HG03457 (cell line): Measurements from ENCODE around the gene IFNA6.
"Not testable (repeated sequence)": the region's sequence is repeated elsewhere in the genome, so short reads cannot be mapped to it uniquely, and the experiment has no call there.

Experiments
- ATAC-seq: cut with Tn5 transposase; IDR thresholded peaks from one replicate; pipeline ENCODE4 v1.9.1; 2021; ENCODE audit warnings: moderate number of reproducible peaks; ENCODE audit not compliant: unreplicated experiment

IFNA6 gene

DNA sequence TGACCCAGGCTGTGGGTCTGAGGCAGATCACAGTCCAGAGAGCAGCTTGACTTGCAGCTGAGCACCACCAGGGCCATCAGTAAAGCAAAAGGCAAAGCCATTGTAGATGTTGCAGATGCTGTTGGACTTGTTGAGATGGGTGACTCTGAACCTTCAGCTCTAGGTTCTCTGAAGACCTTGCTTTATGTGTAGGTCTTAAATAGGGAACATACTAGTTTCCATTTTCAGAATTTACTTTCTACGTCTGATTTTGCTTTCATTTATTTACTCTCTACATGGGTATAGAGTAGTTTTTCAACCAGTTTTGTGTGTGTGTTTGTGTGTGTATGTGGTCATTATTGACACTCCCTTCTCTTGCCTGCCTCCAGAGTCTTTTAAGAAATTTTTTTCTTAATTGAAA is at the start of gene IFNA6:
Gene IFNA6, minus strand, starts transcription at position 101 of the 400 bp plus-strand sequence. Its CDS starts 0 bp downstream, at position 101.
- ATAC-seq: no peak

- no peak for ATAC-seq
Observed at GRCh38 chr9:21399956-21400355, 49.3 kb upstream of the IFNA6 start.

DNA sequence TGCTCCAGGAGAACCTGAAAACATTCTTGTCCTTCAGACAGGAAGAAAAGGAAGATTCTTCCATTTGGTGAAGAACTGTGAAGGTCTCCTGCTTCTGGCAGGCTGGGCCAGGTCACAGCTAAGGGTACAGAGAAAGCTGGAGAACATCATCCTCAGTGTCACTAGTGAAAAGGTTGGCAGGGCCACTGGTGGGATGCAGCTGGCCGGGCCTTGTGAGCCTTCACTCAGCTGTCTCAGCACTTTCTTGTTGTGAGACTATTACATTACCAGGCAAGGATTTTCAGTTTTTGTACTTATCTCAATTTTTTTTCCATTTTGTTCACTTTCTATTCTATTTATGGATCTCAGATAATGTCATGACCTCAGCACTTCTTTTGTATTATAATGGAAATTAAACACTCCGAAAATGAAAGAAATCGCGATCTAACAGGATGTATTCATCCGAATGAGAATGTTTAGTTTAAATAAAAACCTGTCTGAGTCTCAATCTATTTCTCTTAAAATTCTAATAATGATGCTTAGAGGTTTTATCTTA is 48.3 kb upstream of the IFNA6 start:
- ATAC-seq: no peak

DNA sequence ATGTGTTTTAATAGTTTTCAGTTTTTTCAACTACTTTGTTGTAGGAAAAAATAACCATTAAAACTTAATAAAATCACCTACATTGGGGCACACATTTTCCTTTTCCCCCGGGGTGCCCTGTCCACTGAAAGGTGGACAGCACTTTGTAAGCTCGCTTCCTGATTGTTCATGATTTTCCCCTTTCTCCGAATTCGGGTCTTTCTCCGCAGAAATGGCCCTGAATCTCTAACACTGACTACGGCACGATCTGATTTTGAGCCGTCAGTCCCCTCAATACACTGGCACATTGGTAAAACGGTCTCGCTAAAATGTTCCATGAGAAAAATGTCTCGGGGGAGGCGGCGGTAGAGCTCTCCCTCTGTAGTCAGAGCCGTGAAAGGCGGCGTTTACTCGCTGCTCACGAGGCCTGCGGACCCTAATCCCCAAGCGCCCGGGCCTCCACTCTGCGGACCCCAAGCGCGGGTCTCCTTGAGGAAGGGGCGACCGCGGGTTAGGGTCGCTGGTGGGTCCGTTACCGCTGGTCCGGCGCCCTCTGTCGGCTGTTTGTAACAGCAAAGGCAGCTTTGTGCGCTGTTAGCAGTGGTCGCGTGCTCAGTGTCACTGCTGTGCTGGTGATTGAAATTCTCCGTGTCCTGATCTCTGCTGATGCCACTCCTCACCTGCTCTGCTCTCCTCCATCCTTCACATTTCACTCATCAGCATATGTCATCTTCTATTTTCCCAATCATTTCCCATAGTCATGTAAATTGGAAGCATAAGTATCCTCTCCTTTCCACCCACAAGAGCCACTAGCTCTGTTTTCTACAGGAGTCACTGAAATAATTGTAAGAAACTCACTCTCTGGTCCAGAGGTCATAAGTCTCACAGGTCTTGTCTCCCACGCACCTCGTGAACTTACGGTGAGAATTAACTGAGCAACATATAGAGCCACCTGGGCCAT is 45.4 kb upstream of the IFNA6 start:
- ATAC-seq: no peak

DNA sequence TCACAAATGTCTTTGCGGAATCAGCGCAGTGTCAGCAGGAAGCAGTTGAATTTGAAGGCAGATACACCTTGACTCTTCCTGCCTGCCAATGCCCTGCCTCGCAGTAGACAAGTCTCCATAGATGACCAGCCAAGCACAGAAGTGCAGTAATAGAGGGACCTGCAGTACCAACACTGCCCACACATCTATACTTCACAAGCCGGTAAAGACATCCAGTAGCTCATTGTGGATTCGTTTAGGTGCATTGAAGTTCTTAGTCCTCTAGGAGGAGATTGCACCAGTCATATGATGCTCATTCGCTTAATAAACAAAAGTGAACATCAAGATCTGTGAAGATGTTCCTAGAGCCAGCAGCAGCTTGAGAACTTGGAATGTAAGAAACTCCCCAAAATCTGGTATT is 41.6 kb upstream of the IFNA6 start:
- ATAC-seq: peak; percentile 87

DNA sequence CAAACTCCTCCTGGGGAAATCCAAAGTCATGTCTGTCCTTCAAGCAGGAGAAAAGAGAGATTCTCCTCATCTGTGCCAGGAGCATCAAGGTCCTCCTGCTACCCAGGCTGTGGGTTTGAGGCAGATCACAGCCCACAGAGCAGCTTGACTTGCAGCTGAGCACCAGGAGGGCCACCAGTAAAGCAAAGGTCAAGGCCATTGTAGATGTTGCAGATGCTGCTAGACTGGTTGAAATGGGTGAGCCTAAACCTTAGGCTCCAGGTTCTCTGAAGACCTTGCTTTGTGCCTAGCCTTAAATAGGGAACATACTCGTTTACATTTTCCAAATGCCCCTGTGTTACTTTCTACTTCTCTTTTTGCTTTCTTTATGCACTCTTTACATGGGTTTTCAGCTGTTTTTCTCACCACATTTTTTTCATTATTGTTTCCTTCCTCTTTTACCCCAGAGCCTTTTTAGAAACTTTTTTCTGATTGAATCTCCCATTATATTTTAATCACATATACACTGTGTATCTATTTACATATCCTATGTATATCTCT is 34.5 kb upstream of the IFNA6 start, which contains the start of gene IFNA2:
Gene IFNA2, minus strand, starts transcription at position 268 of the 540 bp plus-strand sequence. Its CDS starts 69 bp downstream, at position 199.
- no peak for ATAC-seq

DNA sequence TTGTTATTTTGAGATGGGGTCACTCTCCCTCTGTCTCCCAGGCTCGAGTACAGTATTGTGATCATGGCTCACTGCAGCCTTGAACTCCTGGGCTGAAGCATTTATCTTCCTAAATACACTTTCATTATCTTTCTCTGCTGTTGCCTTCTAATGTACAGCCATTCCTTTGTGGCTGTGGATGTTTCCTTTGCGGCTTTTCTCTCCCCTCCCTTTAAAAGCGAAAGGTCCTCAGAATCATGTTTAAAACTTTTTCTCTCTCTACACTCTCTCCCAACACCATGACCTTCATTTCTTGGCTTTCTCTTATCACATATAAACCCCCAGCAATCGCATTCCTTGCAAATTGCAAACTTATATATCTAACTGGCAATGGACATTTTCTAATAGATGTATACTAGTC is 32.9 kb upstream of the IFNA6 start:
- no peak for ATAC-seq

DNA sequence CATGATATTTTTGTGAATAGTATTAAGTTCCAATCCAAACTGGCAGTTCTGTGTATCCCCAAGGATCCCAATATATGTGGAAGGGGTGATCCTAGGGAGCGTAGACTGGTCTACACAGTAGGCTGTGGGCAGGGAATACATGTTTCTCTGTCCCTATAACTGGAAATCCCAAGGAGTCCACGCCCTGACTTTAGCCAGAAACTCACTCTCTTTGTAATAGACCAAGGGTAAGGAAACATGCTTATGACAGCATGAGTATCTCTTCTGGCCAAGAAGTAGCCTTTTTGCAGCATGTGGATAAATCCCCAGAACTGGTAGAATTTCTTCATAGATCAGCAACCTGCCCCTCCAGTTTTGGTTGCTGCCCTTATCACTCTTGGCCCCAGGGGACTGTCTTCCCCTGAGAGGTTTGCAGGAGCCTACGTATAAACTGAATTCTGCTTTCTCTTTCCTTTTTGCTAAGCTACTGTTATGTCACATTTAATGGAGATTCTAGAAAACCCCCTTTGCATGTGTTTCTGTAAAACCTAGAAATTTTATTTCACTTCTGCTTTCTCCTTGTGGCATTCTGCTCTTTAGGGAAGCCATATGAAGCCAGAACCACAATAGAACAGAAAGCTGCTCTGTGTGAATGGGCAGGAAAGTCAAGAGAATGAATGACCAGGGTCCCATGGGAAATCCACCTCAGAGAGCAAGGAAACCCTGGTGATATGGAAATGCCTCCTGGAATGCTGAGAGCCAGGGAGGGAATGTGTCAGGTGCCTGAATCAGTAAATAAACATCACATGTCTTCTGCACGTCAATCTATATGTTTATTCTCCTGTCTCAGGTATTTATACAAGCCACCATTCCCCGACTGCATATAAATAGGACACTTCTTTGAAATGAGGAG is 31.0 kb upstream of the IFNA6 start:
- peak; percentile 93 for ATAC-seq

DNA sequence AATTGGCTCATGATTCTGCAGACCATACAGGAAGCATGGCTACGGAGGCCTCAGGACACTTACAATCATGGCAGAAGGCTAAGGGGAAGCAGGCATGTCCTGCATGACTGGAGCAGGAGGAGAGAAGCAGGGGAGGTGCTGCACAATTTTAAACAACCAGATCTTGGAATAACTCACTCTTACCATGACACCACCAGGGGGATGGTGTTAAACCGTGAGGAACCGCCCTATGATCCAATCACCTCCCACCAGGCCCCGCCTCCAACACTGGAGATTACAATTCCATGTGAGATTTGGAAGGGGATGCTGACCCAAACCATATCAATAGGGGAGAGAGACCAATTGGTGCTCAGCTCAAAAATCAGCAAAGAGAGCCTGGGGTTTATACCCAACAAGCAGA is 20.8 kb upstream of the IFNA6 start:
- not testable (repeated sequence) for ATAC-seq

DNA sequence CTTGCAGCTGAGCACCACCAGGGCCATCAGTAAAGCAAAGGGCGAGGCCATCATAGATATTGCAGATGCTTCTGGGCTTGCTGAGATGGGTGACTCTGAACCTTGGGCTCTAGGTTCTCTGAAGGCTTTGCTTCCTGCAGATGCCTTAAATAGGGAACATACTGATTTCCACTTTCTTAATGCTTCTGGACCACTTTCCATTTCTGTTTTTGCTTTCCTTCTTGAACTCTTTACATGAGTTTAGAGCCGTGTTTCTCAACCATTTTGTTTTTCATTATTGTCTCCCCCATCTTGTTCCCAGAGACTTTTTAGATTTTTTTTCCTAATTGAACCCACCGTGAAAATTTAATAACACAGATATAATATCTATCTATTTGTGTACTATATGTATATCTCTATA is 17.3 kb upstream of the IFNA6 start, which contains the start of gene IFNA13:
Gene IFNA13, minus strand, starts transcription at position 101 of the 400 bp plus-strand sequence. Its CDS starts 47 bp downstream, at position 54.
- ATAC-seq: no peak

- peak; percentile 64 for ATAC-seq
Observed at GRCh38 chr9:21367169-21367568, 16.5 kb upstream of the IFNA6 start.

DNA sequence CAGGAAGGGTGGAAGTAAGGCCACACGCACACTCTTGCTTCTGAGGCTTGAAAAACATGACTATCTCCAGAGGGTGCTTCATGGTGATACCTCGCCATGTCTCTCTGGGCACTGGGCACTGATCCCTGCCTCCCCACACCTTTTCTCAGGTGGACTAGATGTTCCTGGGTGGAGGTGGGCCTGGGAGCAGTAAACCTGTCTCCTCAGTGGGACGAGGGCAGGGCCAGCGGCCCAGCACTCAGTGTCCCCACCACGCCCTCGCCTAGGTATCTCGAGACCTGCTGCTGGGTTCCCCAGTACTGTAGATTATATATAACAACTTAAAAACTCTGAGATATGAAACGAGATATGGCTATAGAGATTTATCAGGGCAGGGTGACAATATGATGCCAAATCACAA is 11.6 kb upstream of the IFNA6 start:
- ATAC-seq: no peak

- peak; percentile 92 for ATAC-seq
Observed at GRCh38 chr9:21357479-21358460, 7.1 kb upstream of the IFNA6 start.

GRCh38 chr9:21348430-21348970 is 2.2 kb downstream of the IFNA6 start:
- no peak for ATAC-seq

DNA sequence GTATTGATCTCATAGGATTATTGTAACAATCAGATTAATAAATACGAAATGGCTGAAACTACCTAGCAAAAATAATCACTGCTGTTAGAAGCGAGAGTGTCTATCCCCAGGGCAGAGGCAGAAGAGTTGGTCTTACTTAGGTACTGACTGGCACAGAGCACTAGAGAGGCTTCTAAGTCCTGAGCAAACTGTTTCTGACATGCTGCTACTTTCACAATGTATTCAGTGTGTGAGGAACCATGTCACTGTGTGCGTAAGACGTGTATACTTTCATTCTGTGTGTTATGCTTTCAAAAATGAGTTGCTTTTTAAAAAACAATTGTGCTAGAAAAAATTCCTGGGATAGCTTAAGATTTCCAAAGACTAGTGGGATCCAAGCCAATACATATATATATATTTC is 10.0 kb downstream of the IFNA6 start:
- ATAC-seq: no peak

GRCh38 chr9:21336457-21336856 is 14.2 kb downstream of the IFNA6 start:
- ATAC-seq: no peak

- ATAC-seq: peak; percentile 81
Observed at GRCh38 chr9:21334701-21335632, 15.7 kb downstream of the IFNA6 start, which contains the start of gene KLHL9. TSS of gene KLHL9 (minus strand) at chr9:21335404. CDS start at chr9:21334859, 545 bp downstream.

DNA sequence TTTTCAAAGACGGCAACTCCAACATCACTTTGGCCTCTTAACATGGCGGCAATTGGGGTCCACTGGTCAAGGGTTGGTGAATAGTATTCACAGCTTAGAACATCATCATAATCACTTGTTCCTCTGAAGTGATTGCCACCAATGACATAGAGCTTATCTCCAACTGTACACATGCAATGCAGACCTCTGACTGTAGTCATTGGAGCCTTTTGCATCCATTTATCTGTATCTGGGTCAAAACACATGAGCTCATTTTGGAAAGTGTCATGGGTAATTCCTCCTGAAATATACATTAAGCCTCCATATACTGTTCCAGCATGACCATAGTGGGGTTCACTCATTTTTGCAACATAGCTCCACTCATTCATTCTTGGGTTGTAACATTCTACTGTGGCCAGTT is 17.5 kb downstream of the IFNA6 start:
- no peak for ATAC-seq
